SK-N-SH (cell line): Measurements from ENCODE around the gene CYFIP1. TPM values are rescaled to one million over a fixed set of nuclear protein-coding genes. Genes with fewer than 3 reads are reported as not detected.

Source experiments
- CTCF ChIA-PET: fragments of 300-600, 350-600 bp; formaldehyde crosslinking; extraction: SDS; loops from one replicate; lab custom pipeline; 2021; lab: Yijun Ruan, JAX
- POLR2A ChIA-PET: fragments of 350-600 bp; sonication (Branson Sonifier 250); formaldehyde crosslinking; extraction: SDS; loops from one replicate; lab custom pipeline; 2020; ENCODE audit warnings: antibody characterized with exemption, inconsistent platforms; lab: Yijun Ruan, JAX
- DNase-seq: peaks from one replicate; pipeline ENCODE4 v3.0.0; 2012
- H2AFZ ChIP-seq: fragments of 200-600 bp; sonication (generic); 2 replicates; pipeline ENCODE4 v1.8.1; 2016; ENCODE audit warnings: antibody characterized with exemption, mild to moderate bottlenecking, low read depth
- H3F3A ChIP-seq: fragments of 200-600 bp; sonication (generic); replicated peaks from 2 replicates; pipeline ENCODE3; 2016; ENCODE audit warnings: antibody characterized with exemption, mild to moderate bottlenecking; ENCODE audit not compliant: insufficient read depth
- H3K27ac ChIP-seq, 2 experiments: fragments of 200-500 bp in 1 of 2; fragments of 200-600 bp in 1 of 2; sonication (Bioruptor generic) in 1 of 2; sonication (generic), shearing (Covaris generic) in 1 of 2; 2 replicates each; pipeline versions ENCODE4 v1.5.1 to v1.6.1; 2014 to 2016; ENCODE audit warnings: low read depth in 2 of 2, inconsistent platforms in 1 of 2, low read length in 1 of 2, mild to moderate bottlenecking in 1 of 2, mixed read lengths in 1 of 2
- H3K27me3 ChIP-seq: fragments of 200-600 bp; sonication (generic), shearing (Covaris generic); 2 replicates; pipeline ENCODE4 v1.6.1; 2016; ENCODE audit warnings: mixed run types; ENCODE audit not compliant: insufficient read depth
- H3K36me3 ChIP-seq, 2 experiments: fragments of 200-500 bp in 1 of 2; fragments of 200-600 bp in 1 of 2; sonication (Bioruptor generic) in 1 of 2; sonication (generic) in 1 of 2; replicated peaks in 1 of 2; 2 replicates each; pipeline versions ENCODE3 to v1.5.1; 2014 to 2016; ENCODE audit warnings: low read length in 1 of 2, mild to moderate bottlenecking in 1 of 2; ENCODE audit not compliant: insufficient read depth in 2 of 2, control insufficient read depth in 1 of 2
- H3K4me1 ChIP-seq, 2 experiments: fragments of 200-500 bp in 1 of 2; fragments of 200-600 bp in 1 of 2; sonication (Bioruptor generic) in 1 of 2; sonication (generic), shearing (Covaris generic) in 1 of 2; 2 replicates each; pipeline versions ENCODE4 v1.5.1 to v1.6.1; 2014 to 2016; ENCODE audit warnings: low read depth in 1 of 2, low read length in 1 of 2, mixed run types in 1 of 2; ENCODE audit not compliant: insufficient read depth in 2 of 2, control insufficient read depth in 1 of 2
- H3K4me2 ChIP-seq: fragments of 200-600 bp; sonication (generic), shearing (Covaris generic); 2 replicates; pipeline ENCODE4 v1.6.1; 2017; ENCODE audit warnings: mixed run types
- H3K4me3 ChIP-seq, 2 experiments: fragments of 200-500 bp in 1 of 2; fragments of 200-600 bp in 1 of 2; sonication (Bioruptor generic) in 1 of 2; sonication (generic), shearing (Covaris generic) in 1 of 2; 2 replicates each; pipeline versions ENCODE4 v1.5.1 to v1.8.1; 2014 to 2016; ENCODE audit warnings: low read depth in 2 of 2, inconsistent platforms in 1 of 2, low read length in 1 of 2, mild to moderate bottlenecking in 1 of 2, mixed read lengths in 1 of 2, moderate library complexity in 1 of 2
- H3K79me2 ChIP-seq: fragments of 200-600 bp; sonication (generic); 2 replicates; pipeline ENCODE4 v1.8.1; 2017; ENCODE audit warnings: mild to moderate bottlenecking; ENCODE audit not compliant: insufficient read depth
- H3K9ac ChIP-seq: fragments of 200-600 bp; sonication (generic); 2 replicates; pipeline ENCODE4 v1.6.1; 2017; ENCODE audit warnings: mixed run types
- H3K9me2 ChIP-seq: fragments of 200-600 bp; sonication (generic); 2 replicates; pipeline ENCODE4 v1.6.1; 2017; ENCODE audit warnings: mixed run types
- H3K9me3 ChIP-seq: fragments of 200-600 bp; sonication (generic); 2 replicates; pipeline ENCODE4 v1.6.1; 2017; ENCODE audit warnings: mixed run types, mild to moderate bottlenecking, moderate library complexity
- H4K20me1 ChIP-seq: fragments of 200-600 bp; sonication (generic); 2 replicates; pipeline ENCODE4 v1.6.1; 2017; ENCODE audit warnings: mild to moderate bottlenecking, mixed run types; ENCODE audit not compliant: insufficient read depth
- ELF1 ChIP-seq: IDR thresholded peaks from 2 replicates; pipeline ENCODE4 v1.4.0; 2012
- EP300 ChIP-seq, 2 experiments: IDR thresholded peaks; 2 replicates each; pipeline versions ENCODE4 v1.4.0 to v1.6.1; 2012; ENCODE audit warnings: borderline replicate concordance in 1 of 2, low read depth in 1 of 2, low read length in 1 of 2
- EZH2phosphoT487 ChIP-seq: fragments of 200-600 bp; sonication (generic); IDR thresholded peaks from 2 replicates; pipeline ENCODE4 v1.6.1; 2017; ENCODE audit warnings: low read depth, mixed run types, mild to moderate bottlenecking, antibody characterized with exemption, moderate library complexity, borderline replicate concordance
- FOSL2 ChIP-seq: IDR thresholded peaks from 2 replicates; pipeline ENCODE4 v1.4.0; 2012; ENCODE audit warnings: low read depth, mild to moderate bottlenecking, moderate library complexity, borderline replicate concordance
- GABPA ChIP-seq: IDR thresholded peaks from 2 replicates; pipeline ENCODE4 v1.4.0; 2012; ENCODE audit warnings: low read depth, mild to moderate bottlenecking
- IRF3 ChIP-seq: fragments of 150-350 bp; IDR thresholded peaks from 2 replicates; pipeline ENCODE4 v1.6.1; 2016; ENCODE audit warnings: mild to moderate bottlenecking, low read depth, low read length
- NFIC ChIP-seq: IDR thresholded peaks from 2 replicates; pipeline ENCODE4 v1.4.0; 2012; ENCODE audit warnings: borderline replicate concordance
- POLR2AphosphoS5 ChIP-seq: IDR thresholded peaks from 2 replicates; pipeline ENCODE4 v1.6.1; 2012; ENCODE audit warnings: low read depth, low read length
- RCOR1 ChIP-seq: fragments of 150-350 bp; IDR thresholded peaks from 2 replicates; pipeline ENCODE4 v1.6.1; 2017; ENCODE audit warnings: antibody characterized with exemption, low read length
- REST ChIP-seq: IDR thresholded peaks from 2 replicates; pipeline ENCODE4 v1.6.1; 2012; ENCODE audit warnings: mild to moderate bottlenecking, low read depth, low read length, moderate library complexity
- RXRA ChIP-seq: IDR thresholded peaks from 2 replicates; pipeline ENCODE4 v1.4.0; 2012; ENCODE audit warnings: low read depth, mild to moderate bottlenecking, borderline replicate concordance
- SMC3 ChIP-seq: IDR thresholded peaks from 2 replicates; pipeline ENCODE4 v1.6.1; 2012; ENCODE audit warnings: low read depth, low read length, improper control_type of control experiment
- TAF1 ChIP-seq: IDR thresholded peaks from 2 replicates; pipeline ENCODE4 v1.6.1; 2012; ENCODE audit warnings: low read depth, mild to moderate bottlenecking, low read length, moderate library complexity, borderline replicate concordance
- TEAD4 ChIP-seq: IDR thresholded peaks from 2 replicates; pipeline ENCODE4 v1.4.0; 2012; ENCODE audit warnings: mild to moderate bottlenecking, borderline replicate concordance; ENCODE audit not compliant: insufficient read depth
- USF1 ChIP-seq: IDR thresholded peaks from 2 replicates; pipeline ENCODE4 v1.4.0; 2012; ENCODE audit warnings: low read depth, borderline replicate concordance
- USF2 ChIP-seq: fragments of 150-350 bp; IDR thresholded peaks from 2 replicates; pipeline ENCODE4 v1.6.1; 2017; ENCODE audit warnings: antibody characterized with exemption, low read length, low read depth, borderline replicate concordance
- YY1 ChIP-seq: IDR thresholded peaks from 2 replicates; pipeline ENCODE4 v1.4.0; 2012; ENCODE audit warnings: low read depth, mild to moderate bottlenecking
- WGBS: methylation state at CpG from one replicate; pipeline ENCODE4 v1.1.6; 2017; ENCODE audit warnings: low lambda C conversion rate; 5-methylcytosine and 5-hydroxymethylcytosine counted together
- polyA plus RNA-seq, 3 experiments: library from polyadenylated mRNA; depleted of rRNA; stranded (reverse); fragments of >200 nt; gene quantifications; 2 replicates each; pipeline ENCODE4 v1.2.3, GENCODE V29; 2012

The CYFIP1 gene
- 53.4 and 53.6 TPM in 2 replicates for polyA plus RNA-seq (2012; rRNA removed)
- 41.6 and 51.6 TPM in 2 replicates for polyA plus RNA-seq (2012; cell fraction: cytosol; rRNA removed)
- polyA plus RNA-seq (2012; cell fraction: nucleus; rRNA removed) = 98.1 and 111 TPM in 2 replicates

GRCh38 chr15:22980189-22981050, at the start of gene CYFIP1:
Gene CYFIP1 (minus strand): TSS chr15:22980368. CDS start chr15:22947285, 33,083 bp downstream.
- Histone ChIP-seq H3K9me3 (no peaks in the 10 kb centered on the region), H3K27ac (peak within 1 kb of the TSS; percentile 30 to 58; a peak in 2 of 4 replicates), H3K79me2 (peaks cover 45% of the 10 kb centered on the region), H3K36me3 (no peaks in the 10 kb centered on the region), H3K4me2 (peak within 1 kb of the TSS; percentile 80), H3K9ac (peak within 1 kb of the TSS; percentile 79), H4K20me1 (peaks cover 40% of the 10 kb centered on the region), H3K9me2 (no peaks in the 10 kb centered on the region), H3K27me3 (no peaks in the 10 kb centered on the region), H3F3A (peaks cover 16% of the 10 kb centered on the region), H3K4me3 (peak within 1 kb of the TSS; percentile 78 to 95), H3K4me1 (peaks cover 0 to 6% of the 10 kb centered on the region in 2 experiments; a peak in 1 of 4 replicates), H2AFZ (peak within 1 kb of the TSS; percentile 61)
- peak; percentile 95 for DNase-seq
- POLR2A ChIA-PET = no interaction called here
- CTCF ChIA-PET = interaction anchor here (0.5 to 1.6 kb wide), 5 partner anchors 12 to 140 kb away, joined by 3 to 6 read pairs (median 3); no protein-coding TSS in a partner anchor
- 2% methylated on average over 18 of the region's 93 CpGs for WGBS
- no peak for TF ChIP-seq SMC3
- TF ChIP-seq NFIC = peak; percentile 22
- no peak for TF ChIP-seq ELF1
- TF ChIP-seq GABPA = peak; percentile 69
- TF ChIP-seq TEAD4 = peak; percentile 30; the same call in 1 of the 2 replicates
- no peak for TF ChIP-seq IRF3
- TF ChIP-seq YY1 = no peak
- no peak for TF ChIP-seq EZH2phosphoT487
- TF ChIP-seq RCOR1 = no peak
- TF ChIP-seq FOSL2 = peak; percentile 69
- no peak for TF ChIP-seq USF1
- TF ChIP-seq EP300 (IDR thresholded peaks at IDR 0.05; ENCODE audit: borderline replicate concordance in 1 of 2, low read depth in 1 of 2, low read length in 1 of 2) = no peak
- TF ChIP-seq POLR2AphosphoS5 = peak; percentile 43; the same call in 1 of the 2 replicates

- no peaks in the 10 kb centered on the region for H3K4me1 ChIP-seq
- no peaks in the 10 kb centered on the region for H3K9me2 ChIP-seq
- H3K4me2 ChIP-seq = no peak overlapping the region
- no peak overlapping the region for H3K4me3 ChIP-seq
- H3K36me3 ChIP-seq = peaks cover 64 to 73% of the 10 kb centered on the region in 2 experiments
- no peak overlapping the region for H3K9ac ChIP-seq
- H3K27me3 ChIP-seq = no peaks in the 10 kb centered on the region
- no peaks in the 10 kb centered on the region for H4K20me1 ChIP-seq
- H3F3A ChIP-seq = no peaks in the 10 kb centered on the region
- ChIA-PET POLR2A (no interaction called here), CTCF (interaction anchor here (1.2 kb wide), 1 partner anchor 10 kb away, joined by 3 read pairs; no protein-coding TSS in a partner anchor)
- H3K27ac ChIP-seq = no peak overlapping the region
- DNase-seq = no peak
- no peaks in the 10 kb centered on the region for H3K9me3 ChIP-seq
- H2AFZ ChIP-seq = no peak overlapping the region
- no peaks in the 10 kb centered on the region for H3K79me2 ChIP-seq
- 89% methylated on average over 1 of the region's 1 CpG for WGBS
- no peak for TF ChIP-seq USF2
- TF ChIP-seq REST = no peak
- no peak for TF ChIP-seq NFIC
- no peak for TF ChIP-seq USF1
- no peak for TF ChIP-seq RXRA
- TF ChIP-seq TAF1 = no peak
Observed at GRCh38 chr15:23026218-23026617, 46.0 kb upstream of the CYFIP1 start.
